Endodermal cell (in vitro differentiated cells): ENCODE data around the gene P2RX7. TPM values are rescaled to one million over a fixed set of nuclear protein-coding genes. Genes with fewer than 3 reads are reported as not detected.

Experiments used
- DNase-seq: peaks from one replicate; pipeline ENCODE4 v3.0.0-alpha.2; 2017
- H3K27ac ChIP-seq: 2 replicates; pipeline ENCODE4 v1.5.1; 2013; ENCODE audit warnings: mild to moderate bottlenecking, low read depth, low read length, moderate library complexity
- H3K27me3 ChIP-seq: 2 replicates; pipeline ENCODE4 v1.6.1; 2013; ENCODE audit warnings: mild to moderate bottlenecking, low read length, moderate library complexity; ENCODE audit not compliant: insufficient read depth, control insufficient read depth, poor library complexity, severe bottlenecking
- H3K36me3 ChIP-seq: 2 replicates; pipeline ENCODE4 v1.7.0; 2013; ENCODE audit warnings: mild to moderate bottlenecking, low read length, moderate library complexity; ENCODE audit not compliant: control insufficient read depth, insufficient read depth
- H3K4me1 ChIP-seq: one replicate; pipeline ENCODE4 v1.7.0; 2013; ENCODE audit warnings: low read length; ENCODE audit not compliant: control insufficient read depth, insufficient read depth
- H3K4me3 ChIP-seq: 2 replicates; pipeline ENCODE4 v1.5.1; 2013; ENCODE audit warnings: mild to moderate bottlenecking, low read length, moderate library complexity
- H3K9ac ChIP-seq: 2 replicates; pipeline ENCODE4 v1.6.1; 2013; ENCODE audit warnings: mild to moderate bottlenecking, low read length, moderate library complexity; ENCODE audit not compliant: poor library complexity, severe bottlenecking; ENCODE audit errors: extremely low read depth
- H3K9me3 ChIP-seq: 2 replicates; pipeline ENCODE4 v1.6.1; 2013; ENCODE audit warnings: mild to moderate bottlenecking, low read length, moderate library complexity; ENCODE audit not compliant: control insufficient read depth
- H3K27ac Mint-ChIP-seq: 2 replicates; pipeline ENCODE4 v1.8.0; 2020; ENCODE audit warnings: mixed read lengths
- H3K27me3 Mint-ChIP-seq: 2 replicates; pipeline ENCODE4 v1.8.0; 2021; ENCODE audit warnings: mild to moderate bottlenecking, mixed read lengths; ENCODE audit not compliant: insufficient read depth
- H3K36me3 Mint-ChIP-seq: 2 replicates; pipeline ENCODE4 v1.8.0; 2020; ENCODE audit warnings: low read depth, mixed read lengths
- H3K4me1 Mint-ChIP-seq: 2 replicates; pipeline ENCODE4 v1.8.0; 2020; ENCODE audit warnings: mixed read lengths
- H3K4me3 Mint-ChIP-seq: 2 replicates; pipeline ENCODE4 v1.8.0; 2020; ENCODE audit warnings: mild to moderate bottlenecking, moderate library complexity, mixed read lengths
- H3K9me3 Mint-ChIP-seq: 2 replicates; pipeline ENCODE4 v1.8.0; 2020; ENCODE audit warnings: mild to moderate bottlenecking, mixed read lengths
- CTCF ChIP-seq: fragments of 200-600 bp; sonication (generic); conservative IDR thresholded peaks from 2 replicates; pipeline ENCODE4 v1.5.0; 2021; ENCODE audit warnings: antibody characterized with exemption, mild to moderate bottlenecking
- WGBS, 2 experiments: methylation state at CpG; one replicate each; pipeline versions ENCODE4 v1.1.5 to v1.1.7; 2013; ENCODE audit warnings: missing lambda C conversion rate in 2 of 2, mixed read lengths in 1 of 2; ENCODE audit not compliant: insufficient coverage in 1 of 2, insufficient read length in 1 of 2; 5-methylcytosine and 5-hydroxymethylcytosine counted together
- total RNA-seq, 2 donors: library from RNA; stranded (reverse); fragmentation: NEBNext Ultra II Directional in 1 of 2; extraction: Animal tissue kit (Norgen Biotek cat#: 25700) in 1 of 2; gene quantifications; 2 replicates in 1 of 2; 3 replicates in 1 of 2; pipeline ENCODE4 v1.2.1, GENCODE V29; 2021

P2RX7 gene
- total RNA-seq, 2 donors from 2014 or later, result 0.18 TPM; not detected in 1

- peaks cover 25% of the 10 kb centered on the region for H3K27me3 Mint-ChIP-seq
- H3K36me3 ChIP-seq, result no peaks in the 10 kb centered on the region
- DNase-seq, result no peak
- H3K4me1 ChIP-seq, result no peaks in the 10 kb centered on the region
- H3K9me3 Mint-ChIP-seq, result no peaks in the 10 kb centered on the region
- H3K9ac ChIP-seq, result no peak overlapping the region
- H3K4me1 Mint-ChIP-seq, result peaks cover 7% of the 10 kb centered on the region
- no peaks in the 10 kb centered on the region for H3K36me3 Mint-ChIP-seq
- H3K27ac Mint-ChIP-seq, result no peak overlapping the region
- 83 to 97% methylated on average over 2 to 4 of the region's 4 CpGs for WGBS, 2 experiments
- H3K9me3 ChIP-seq, result no peaks in the 10 kb centered on the region
- H3K27ac ChIP-seq, result no peak overlapping the region
- H3K27me3 ChIP-seq, result no peaks in the 10 kb centered on the region
- H3K4me3 Mint-ChIP-seq, result no peak overlapping the region
- H3K4me3 ChIP-seq, result no peak overlapping the region
- TF ChIP-seq CTCF, result no peak
These were observed 735 bp upstream of the P2RX7 start for GRCh38 chr12:121131941-121132341.

- WGBS, 2 experiments, result 83 to 92% methylated on average over 6 to 7 of the region's 7 CpGs
- Histone ChIP-seq H3K27me3 (no peaks in the 10 kb centered on the region), H3K4me3 (no peak overlapping the region), H3K36me3 (no peaks in the 10 kb centered on the region), H3K27ac (no peak overlapping the region), H3K4me1 (no peaks in the 10 kb centered on the region), H3K9me3 (no peaks in the 10 kb centered on the region), H3K9ac (no peak overlapping the region)
- H3K9me3 Mint-ChIP-seq, result no peaks in the 10 kb centered on the region
- H3K27me3 Mint-ChIP-seq, result peaks cover 23% of the 10 kb centered on the region
- no peak for DNase-seq
- H3K4me1 Mint-ChIP-seq, result peaks cover 7% of the 10 kb centered on the region
- H3K36me3 Mint-ChIP-seq, result no peaks in the 10 kb centered on the region
- TF ChIP-seq CTCF, result no peak
- no peak overlapping the region for H3K27ac Mint-ChIP-seq
- no peak overlapping the region for H3K4me3 Mint-ChIP-seq
These were observed 1.2 kb downstream of the P2RX7 start for GRCh38 chr12:121133838-121134237.

GRCh38 chr12:121135320-121135719, 2.6 kb downstream of the P2RX7 start:
- no peaks in the 10 kb centered on the region for H3K9me3 Mint-ChIP-seq
- H3K4me1 Mint-ChIP-seq, result peaks cover 7% of the 10 kb centered on the region
- no peaks in the 10 kb centered on the region for H3K27me3 ChIP-seq
- H3K27ac ChIP-seq, result no peak overlapping the region
- H3K4me1 ChIP-seq, result no peaks in the 10 kb centered on the region
- no peak overlapping the region for H3K9ac ChIP-seq
- no peaks in the 10 kb centered on the region for H3K9me3 ChIP-seq
- no peak overlapping the region for H3K4me3 Mint-ChIP-seq
- H3K36me3 ChIP-seq, result no peaks in the 10 kb centered on the region
- no peak for TF ChIP-seq CTCF
- WGBS, 2 experiments, result 96% methylated on average over 2 of the region's 3 CpGs; no CpG with 5 or more reads in 1 of the 2 experiments
- no peak overlapping the region for H3K27ac Mint-ChIP-seq
- no peaks in the 10 kb centered on the region for H3K36me3 Mint-ChIP-seq
- DNase-seq, result no peak
- peaks cover 19% of the 10 kb centered on the region for H3K27me3 Mint-ChIP-seq
- no peak overlapping the region for H3K4me3 ChIP-seq
